Measurements from ENCODE around the gene TAF11L2. TPM values are rescaled to one million over a fixed set of nuclear protein-coding genes. Genes with fewer than 3 reads are reported as not detected.
"Not testable (repeated sequence)": the region's sequence is repeated elsewhere in the genome, so short reads cannot be mapped to it uniquely, and the experiment has no call there.

The TAF11L2 gene
- not detected in 2 replicates for polyA plus RNA-seq (2013)

GRCh38 chr5:17497931-17498330 lies at the start of gene TAF11L2:
TAF11L2 (plus strand) TSS chr5:17498231.
- peak within 1 kb of the TSS; percentile 14 for H4K91ac ChIP-seq (ENCODE audit: low read depth, low read length)
- H3K27me3 ChIP-seq (ENCODE audit: insufficient read depth, low read length); H2AFZ ChIP-seq (ENCODE audit: insufficient read depth, low read length, poor library complexity); H2BK12ac ChIP-seq (ENCODE audit: low read length); H3K18ac ChIP-seq (ENCODE audit: low read length); H3K9ac ChIP-seq (ENCODE audit: low read length); H3K9me3 ChIP-seq (ENCODE audit: insufficient read depth, low read depth, low read length); H3K79me1 ChIP-seq (ENCODE audit: low read length); H3K4me2 ChIP-seq (ENCODE audit: low read length); H3K4ac ChIP-seq (ENCODE audit: low read depth, low read length); H3K36me3 ChIP-seq (ENCODE audit: control insufficient read depth in 1 of 2, insufficient read depth in 2 of 2, low read length in 2 of 2); H2BK5ac ChIP-seq (ENCODE audit: low read depth, low read length, poor library complexity); H2AK5ac ChIP-seq (ENCODE audit: low read length); H3K79me2 ChIP-seq (ENCODE audit: control insufficient read depth, insufficient read depth, low read length, poor library complexity); H3K14ac ChIP-seq (ENCODE audit: low read length); H3K27ac ChIP-seq (ENCODE audit: low read depth, low read length); DNase-seq; H4K12ac ChIP-seq (ENCODE audit: low read depth, low read length); H3K4me3 ChIP-seq (ENCODE audit: low read depth, low read length); H2BK120ac ChIP-seq (ENCODE audit: insufficient read depth, low read length, poor library complexity); H4K8ac ChIP-seq (ENCODE audit: low read depth, low read length); H3K4me1 ChIP-seq (ENCODE audit: control insufficient read depth in 1 of 2, insufficient read depth in 2 of 2, low read length in 2 of 2): not testable (repeated sequence)
- no CpG with 5 or more reads among the region's 8 CpGs for WGBS (ENCODE audit: extremely low coverage, insufficient coverage, insufficient read length)
- H3K23ac ChIP-seq (ENCODE audit: low read length), result peak within 1 kb of the TSS; percentile 81

GRCh38 chr5:17448877-17449276 lies 49.2 kb upstream of the TAF11L2 start:
- Histone ChIP-seq H3K79me2 (ENCODE audit: control insufficient read depth, insufficient read depth, low read length, poor library complexity) (no peaks in the 10 kb centered on the region), H3K9ac (ENCODE audit: low read length) (no peak overlapping the region), H3K27me3 (ENCODE audit: insufficient read depth, low read length) (no peaks in the 10 kb centered on the region), H4K8ac (ENCODE audit: low read depth, low read length) (no peak overlapping the region), H2AK5ac (ENCODE audit: low read length) (no peak overlapping the region), H3K79me1 (ENCODE audit: low read length) (no peaks in the 10 kb centered on the region), H2BK12ac (ENCODE audit: low read length) (no peak overlapping the region), H3K14ac (ENCODE audit: low read length) (no peak overlapping the region), H3K36me3 (ENCODE audit: control insufficient read depth in 1 of 2, insufficient read depth in 2 of 2, low read length in 2 of 2) (no peaks in the 10 kb centered on the region), H3K4me3 (ENCODE audit: low read depth, low read length) (no peak overlapping the region), H3K27ac (ENCODE audit: low read depth, low read length) (no peak overlapping the region), H2BK5ac (ENCODE audit: low read depth, low read length, poor library complexity) (no peak overlapping the region), H2BK120ac (ENCODE audit: insufficient read depth, low read length, poor library complexity) (no peak overlapping the region), H3K23ac (ENCODE audit: low read length) (no peak overlapping the region), H2AFZ (ENCODE audit: insufficient read depth, low read length, poor library complexity) (no peak overlapping the region), H4K91ac (ENCODE audit: low read depth, low read length) (no peak overlapping the region), H3K18ac (ENCODE audit: low read length) (no peak overlapping the region), H4K12ac (ENCODE audit: low read depth, low read length) (no peak overlapping the region), H3K4ac (ENCODE audit: low read depth, low read length) (no peak overlapping the region), H3K4me1 (ENCODE audit: control insufficient read depth in 1 of 2, insufficient read depth in 2 of 2, low read length in 2 of 2) (peaks cover 0 to 2% of the 10 kb centered on the region in 2 experiments), H3K9me3 (ENCODE audit: insufficient read depth, low read depth, low read length) (no peaks in the 10 kb centered on the region), H3K4me2 (ENCODE audit: low read length) (no peak overlapping the region)
- DNase-seq, result peak in 1 of 2 donors; percentile 74
- no CpG with 5 or more reads among the region's 3 CpGs for WGBS (ENCODE audit: extremely low coverage, insufficient coverage, insufficient read length)

- Histone ChIP-seq H3K4me3 (ENCODE audit: low read depth, low read length) (no peak overlapping the region), H3K79me1 (ENCODE audit: low read length) (no peaks in the 10 kb centered on the region), H3K4ac (ENCODE audit: low read depth, low read length) (no peak overlapping the region), H3K36me3 (ENCODE audit: control insufficient read depth in 1 of 2, insufficient read depth in 2 of 2, low read length in 2 of 2) (no peaks in the 10 kb centered on the region), H3K14ac (ENCODE audit: low read length) (no peak overlapping the region), H3K23ac (ENCODE audit: low read length) (no peak overlapping the region), H4K91ac (ENCODE audit: low read depth, low read length) (no peak overlapping the region), H3K4me2 (ENCODE audit: low read length) (no peak overlapping the region), H3K9ac (ENCODE audit: low read length) (no peak overlapping the region), H2AFZ (ENCODE audit: insufficient read depth, low read length, poor library complexity) (no peak overlapping the region), H3K9me3 (ENCODE audit: insufficient read depth, low read depth, low read length) (no peaks in the 10 kb centered on the region), H2BK120ac (ENCODE audit: insufficient read depth, low read length, poor library complexity) (no peak overlapping the region), H3K27ac (ENCODE audit: low read depth, low read length) (no peak overlapping the region), H2BK12ac (ENCODE audit: low read length) (no peak overlapping the region), H3K18ac (ENCODE audit: low read length) (no peak overlapping the region), H4K12ac (ENCODE audit: low read depth, low read length) (no peak overlapping the region), H2BK5ac (ENCODE audit: low read depth, low read length, poor library complexity) (no peak overlapping the region), H3K79me2 (ENCODE audit: control insufficient read depth, insufficient read depth, low read length, poor library complexity) (no peaks in the 10 kb centered on the region), H2AK5ac (ENCODE audit: low read length) (no peak overlapping the region), H4K8ac (ENCODE audit: low read depth, low read length) (no peak overlapping the region), H3K27me3 (ENCODE audit: insufficient read depth, low read length) (no peaks in the 10 kb centered on the region), H3K4me1 (ENCODE audit: control insufficient read depth in 1 of 2, insufficient read depth in 2 of 2, low read length in 2 of 2) (peaks cover 0 to 2% of the 10 kb centered on the region in 2 experiments)
- DNase-seq, result no peak
- WGBS (ENCODE audit: extremely low coverage, insufficient coverage, insufficient read length), result no CpG with 5 or more reads among the region's 4 CpGs
These were observed 45.1 kb upstream of the TAF11L2 start for GRCh38 chr5:17452936-17453335.

- no peak overlapping the region for H4K12ac ChIP-seq (ENCODE audit: low read depth, low read length)
- H3K27me3 ChIP-seq (ENCODE audit: insufficient read depth, low read length), result no peaks in the 10 kb centered on the region
- H2BK5ac ChIP-seq (ENCODE audit: low read depth, low read length, poor library complexity), result no peak overlapping the region
- no peak overlapping the region for H3K4ac ChIP-seq (ENCODE audit: low read depth, low read length)
- no peaks in the 10 kb centered on the region for H3K36me3 ChIP-seq (ENCODE audit: control insufficient read depth in 1 of 2, insufficient read depth in 2 of 2, low read length in 2 of 2)
- H4K91ac ChIP-seq (ENCODE audit: low read depth, low read length), result no peak overlapping the region
- no peak overlapping the region for H2AK5ac ChIP-seq (ENCODE audit: low read length)
- no peaks in the 10 kb centered on the region for H3K79me2 ChIP-seq (ENCODE audit: control insufficient read depth, insufficient read depth, low read length, poor library complexity)
- no peak overlapping the region for H3K27ac ChIP-seq (ENCODE audit: low read depth, low read length)
- H3K23ac ChIP-seq (ENCODE audit: low read length), result no peak overlapping the region
- H2AFZ ChIP-seq (ENCODE audit: insufficient read depth, low read length, poor library complexity), result no peak overlapping the region
- H2BK12ac ChIP-seq (ENCODE audit: low read length), result no peak overlapping the region
- WGBS (ENCODE audit: extremely low coverage, insufficient coverage, insufficient read length), result 100% methylated on average over 1 of the region's 3 CpGs
- no peak overlapping the region for H2BK120ac ChIP-seq (ENCODE audit: insufficient read depth, low read length, poor library complexity)
- DNase-seq, result no peak
- peaks cover 0 to 2% of the 10 kb centered on the region in 2 experiments for H3K4me1 ChIP-seq (ENCODE audit: control insufficient read depth in 1 of 2, insufficient read depth in 2 of 2, low read length in 2 of 2)
- no peak overlapping the region for H3K4me2 ChIP-seq (ENCODE audit: low read length)
- H3K4me3 ChIP-seq (ENCODE audit: low read depth, low read length), result no peak overlapping the region
- H3K14ac ChIP-seq (ENCODE audit: low read length), result no peak overlapping the region
- H3K9me3 ChIP-seq (ENCODE audit: insufficient read depth, low read depth, low read length), result no peaks in the 10 kb centered on the region
- no peak overlapping the region for H3K9ac ChIP-seq (ENCODE audit: low read length)
- no peaks in the 10 kb centered on the region for H3K79me1 ChIP-seq (ENCODE audit: low read length)
- no peak overlapping the region for H3K18ac ChIP-seq (ENCODE audit: low read length)
- H4K8ac ChIP-seq (ENCODE audit: low read depth, low read length), result no peak overlapping the region
These were observed 42.1 kb upstream of the TAF11L2 start for GRCh38 chr5:17455942-17456341.
